KOPT-K1 (cell line): ENCODE measurements around the gene SIN3A.
"Not testable (repeated sequence)": the region's sequence is repeated elsewhere in the genome, so short reads cannot be mapped to it uniquely, and the experiment has no call there.

Experiments
- H3K27ac ChIP-seq: fragments of 200-600 bp; sonication (generic); 2 replicates; pipeline ENCODE4 v1.5.1; 2016; ENCODE audit warnings: antibody characterized with exemption, mild to moderate bottlenecking, low read depth, low read length; ENCODE audit not compliant: poor library complexity, severe bottlenecking
- H3K36me3 ChIP-seq: fragments of 200-600 bp; sonication (generic); 2 replicates; pipeline ENCODE4 v1.5.1; 2017; ENCODE audit warnings: antibody characterized with exemption, mild to moderate bottlenecking, low read length, moderate library complexity; ENCODE audit not compliant: insufficient read depth
- H3K9me3 ChIP-seq: fragments of 200-600 bp; sonication (generic); 2 replicates; pipeline ENCODE4 v1.5.1; 2017; ENCODE audit warnings: antibody characterized with exemption, low read length, mild to moderate bottlenecking; ENCODE audit not compliant: insufficient read depth, poor library complexity, severe bottlenecking

Gene SIN3A

DNA sequence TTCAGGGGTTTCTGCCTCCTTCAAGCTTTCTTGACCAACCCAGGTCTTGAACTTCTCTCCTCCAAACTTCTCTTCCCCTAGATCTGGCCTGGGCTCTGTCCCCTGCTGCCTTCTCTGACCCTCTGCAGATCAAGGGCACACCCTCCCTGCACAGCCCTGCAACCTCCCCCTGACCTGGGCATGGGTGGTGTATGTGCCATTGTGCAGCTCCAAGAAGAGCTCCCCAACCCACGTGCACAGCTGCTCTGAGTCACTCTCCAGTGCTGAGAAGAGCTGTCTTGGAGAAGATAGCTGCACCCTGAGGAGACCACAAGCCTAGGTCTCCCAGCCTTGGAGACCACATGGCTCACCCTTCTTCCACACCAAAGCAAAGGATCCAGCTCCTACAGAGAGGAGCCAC is 91.1 kb downstream of the SIN3A start:
- Histone ChIP-seq H3K9me3 (no peaks in the 10 kb centered on the region), H3K27ac (no peak overlapping the region), H3K36me3 (peaks cover 61% of the 10 kb centered on the region; the same call in 1 of the 2 replicates)

DNA sequence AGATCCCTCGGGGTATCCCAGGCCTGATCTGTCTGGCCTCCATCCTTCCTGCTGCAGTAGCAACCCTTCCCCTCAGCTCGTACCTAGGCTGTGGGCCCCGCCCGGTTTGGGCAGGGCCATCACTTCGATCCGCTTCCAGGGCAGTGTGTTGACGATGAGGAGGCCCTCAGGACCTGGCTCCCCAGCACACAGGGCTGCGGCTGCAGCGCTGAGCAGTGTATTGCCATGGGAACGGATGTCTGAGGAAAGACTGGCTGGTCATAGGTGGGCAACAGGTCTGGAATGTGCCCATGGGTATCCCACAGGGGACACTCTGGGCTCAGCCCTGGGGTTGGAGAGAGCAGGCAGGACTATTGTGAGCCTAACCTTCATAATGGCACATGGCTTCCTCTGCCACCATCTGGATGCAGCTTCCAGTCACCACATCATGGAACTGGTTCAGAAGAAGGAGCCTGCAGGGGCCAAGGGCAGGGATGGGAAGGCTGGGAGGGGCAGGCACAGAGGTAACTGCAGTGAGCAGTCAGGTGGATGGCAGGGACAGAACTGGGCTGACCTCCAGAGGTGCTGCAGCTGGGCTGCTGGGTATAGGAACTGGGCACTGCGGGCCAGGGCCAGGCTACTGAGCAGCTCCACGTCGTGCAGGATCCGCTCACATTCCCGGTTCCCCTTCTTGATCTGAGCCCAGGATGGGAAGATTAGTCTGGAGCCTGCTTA is 91.8 kb downstream of the SIN3A start:
- Histone ChIP-seq H3K27ac (no peak overlapping the region), H3K36me3 (peaks cover 58% of the 10 kb centered on the region; the same call in 1 of the 2 replicates), H3K9me3 (no peaks in the 10 kb centered on the region)

DNA sequence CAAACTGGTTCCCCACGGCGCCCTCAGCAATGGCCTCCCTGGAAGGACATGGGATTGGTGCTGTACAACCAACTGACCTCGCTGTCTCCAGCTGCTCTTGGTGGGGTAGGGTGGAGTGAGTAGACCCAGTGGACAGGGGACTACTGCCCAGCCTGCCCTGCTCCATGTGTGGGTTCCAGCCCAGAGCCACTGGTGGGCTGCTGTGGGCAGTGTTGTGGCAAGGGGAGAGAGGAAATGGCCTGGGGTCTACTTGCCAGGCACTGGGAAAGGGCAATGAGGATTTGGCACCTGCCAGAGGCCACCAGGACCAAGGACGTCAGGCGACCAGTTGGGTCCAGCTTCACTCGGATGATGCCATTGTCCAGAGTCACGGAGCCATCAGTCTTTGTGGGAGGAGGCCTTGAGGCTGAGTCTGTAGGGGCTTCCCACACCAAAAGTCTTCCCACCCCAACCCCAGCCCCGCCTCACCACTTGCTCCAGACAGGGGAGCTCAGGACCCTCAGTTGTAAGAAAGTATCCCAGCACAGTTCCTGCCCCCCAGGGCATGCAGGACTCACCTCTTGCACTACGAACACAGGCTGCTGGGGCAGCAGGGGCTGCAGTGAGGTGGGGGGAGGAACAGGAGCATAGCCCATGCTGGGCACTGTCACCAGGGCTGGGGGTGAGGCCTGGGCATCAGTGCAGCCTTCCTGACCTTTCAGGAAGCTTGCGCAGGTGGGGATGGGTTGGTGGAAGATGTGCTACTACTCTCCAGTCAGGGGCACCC is 92.5 kb downstream of the SIN3A start:
- H3K36me3 ChIP-seq: peaks cover 51% of the 10 kb centered on the region; the same call in 1 of the 2 replicates
- H3K9me3 ChIP-seq: no peaks in the 10 kb centered on the region
- H3K27ac ChIP-seq: no peak overlapping the region

DNA sequence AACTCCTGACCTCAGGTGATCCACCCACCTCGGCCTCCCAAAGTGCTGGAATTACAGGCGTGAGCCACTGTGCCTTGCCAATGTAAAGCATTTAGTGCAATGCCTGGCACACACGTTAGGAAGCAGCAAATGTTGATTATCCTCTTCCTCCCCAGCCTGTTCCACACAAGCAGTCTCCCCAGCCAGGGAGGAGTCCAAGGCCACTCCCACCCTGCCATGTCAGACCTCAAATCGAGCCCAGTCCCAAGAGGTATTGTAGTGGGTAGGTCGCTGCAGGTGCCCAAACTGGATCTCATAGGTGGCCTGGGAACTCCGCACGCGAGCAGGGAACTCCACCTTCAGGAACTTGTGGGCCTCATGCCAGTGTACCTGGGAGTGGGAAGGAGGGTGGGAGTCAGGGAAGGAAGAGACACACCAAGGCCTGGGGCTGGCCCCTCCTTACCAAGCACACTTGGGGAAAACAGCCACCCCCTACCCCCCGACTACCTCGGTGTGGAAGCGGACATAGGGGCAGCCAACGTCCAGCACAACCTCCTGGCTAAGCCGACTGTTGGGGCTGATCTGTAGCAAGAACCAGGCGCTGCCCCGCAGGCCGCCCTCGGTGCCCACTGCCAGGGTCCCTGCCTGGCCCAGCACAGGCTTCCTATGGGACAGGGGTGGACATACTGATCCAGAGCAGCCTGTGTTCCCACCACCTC is 93.4 kb downstream of the SIN3A start:
- H3K36me3 ChIP-seq: peaks cover 50% of the 10 kb centered on the region; the same call in 1 of the 2 replicates
- no peak overlapping the region for H3K27ac ChIP-seq
- H3K9me3 ChIP-seq: no peaks in the 10 kb centered on the region

DNA sequence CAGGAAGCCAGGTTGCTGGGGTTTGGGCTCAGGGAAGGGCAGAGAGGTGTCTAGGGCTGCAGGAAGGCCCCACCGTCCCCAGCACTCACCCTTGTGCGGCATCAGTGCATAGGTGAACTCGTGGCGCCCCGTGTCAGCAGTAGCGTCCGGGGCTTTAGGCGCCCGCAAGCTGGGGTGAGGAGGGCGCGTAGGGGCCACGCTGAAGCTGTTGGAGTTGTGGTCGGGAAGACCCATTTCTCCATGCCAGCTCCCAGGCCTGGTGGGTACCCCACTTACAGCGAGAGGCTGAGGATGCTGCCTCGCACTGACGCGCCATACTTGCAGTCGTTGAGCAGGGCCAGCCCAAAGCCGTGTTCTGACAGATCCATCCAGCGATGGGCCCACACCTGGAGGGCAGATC is 95.0 kb downstream of the SIN3A start:
- Histone ChIP-seq H3K27ac (no peak overlapping the region), H3K9me3 (no peaks in the 10 kb centered on the region), H3K36me3 (peaks cover 40% of the 10 kb centered on the region; the same call in 1 of the 2 replicates)

DNA sequence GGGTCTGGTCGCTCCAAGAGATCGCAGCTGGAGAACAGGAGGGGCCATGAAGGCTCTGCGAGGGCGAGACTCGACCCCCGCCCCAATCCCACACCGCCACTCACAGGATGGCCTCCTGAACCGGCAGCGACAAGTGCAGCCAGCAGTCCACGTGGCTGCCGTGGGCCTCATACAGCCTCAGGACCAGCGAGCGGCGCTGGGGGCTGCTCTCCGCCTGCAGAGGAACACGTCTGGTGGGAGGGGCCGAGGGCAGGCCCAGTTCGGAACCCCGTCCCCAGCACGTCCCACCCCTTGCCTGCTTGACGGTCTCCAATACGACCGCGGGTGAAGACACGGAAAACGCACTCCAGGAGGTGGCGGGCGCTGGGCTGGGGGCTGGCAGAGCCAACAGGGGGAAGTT is 95.5 kb downstream of the SIN3A start:
- peaks cover 35% of the 10 kb centered on the region; the same call in 1 of the 2 replicates for H3K36me3 ChIP-seq
- H3K9me3 ChIP-seq: no peaks in the 10 kb centered on the region
- no peak overlapping the region for H3K27ac ChIP-seq

DNA sequence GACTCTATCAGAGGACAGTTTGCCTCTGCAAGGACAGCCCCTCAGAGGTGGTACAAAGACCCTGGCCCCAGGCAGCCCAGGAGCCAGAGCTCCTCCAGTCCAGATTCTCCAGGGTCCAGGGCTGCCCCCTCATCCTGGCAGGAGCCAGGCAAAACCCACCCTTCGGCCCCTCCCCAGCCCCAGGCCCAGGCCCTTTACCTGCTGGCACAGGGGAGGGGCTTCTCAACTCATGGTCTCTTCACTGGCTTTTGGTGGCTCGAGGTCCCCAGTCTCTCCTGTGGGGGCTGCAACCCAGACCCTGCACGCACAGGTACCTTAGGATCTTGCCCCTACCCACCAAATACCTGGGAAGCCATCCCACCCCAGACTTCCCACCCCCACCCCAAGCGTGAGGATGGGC is 96.1 kb downstream of the SIN3A start:
- Histone ChIP-seq H3K27ac (no peak overlapping the region), H3K9me3 (peaks cover under 1% of the 10 kb centered on the region), H3K36me3 (peaks cover 35% of the 10 kb centered on the region; the same call in 1 of the 2 replicates)

DNA sequence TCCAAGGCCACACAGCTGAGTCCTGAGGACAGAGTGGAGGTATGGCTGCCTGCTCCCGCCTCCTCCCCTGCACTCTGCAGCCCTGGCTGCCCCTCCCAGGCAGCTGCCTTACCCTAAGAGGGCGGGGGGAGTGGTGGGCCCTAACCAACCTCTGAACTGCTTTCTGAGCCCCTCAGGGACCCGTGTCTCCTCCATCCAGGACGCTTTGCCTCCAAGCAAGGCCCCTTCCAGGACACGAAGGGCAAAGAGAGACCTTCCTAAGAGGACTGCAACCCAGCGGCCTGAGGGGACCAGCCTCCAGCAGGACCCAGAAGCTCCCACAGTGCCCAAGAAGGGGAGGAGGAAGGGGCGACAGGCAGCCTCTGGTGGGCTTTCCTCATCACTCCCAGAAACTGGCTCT is 97.0 kb downstream of the SIN3A start:
- H3K9me3 ChIP-seq: peaks cover 10% of the 10 kb centered on the region
- no peak overlapping the region for H3K27ac ChIP-seq
- H3K36me3 ChIP-seq: peaks cover 29% of the 10 kb centered on the region; the same call in 1 of the 2 replicates

DNA sequence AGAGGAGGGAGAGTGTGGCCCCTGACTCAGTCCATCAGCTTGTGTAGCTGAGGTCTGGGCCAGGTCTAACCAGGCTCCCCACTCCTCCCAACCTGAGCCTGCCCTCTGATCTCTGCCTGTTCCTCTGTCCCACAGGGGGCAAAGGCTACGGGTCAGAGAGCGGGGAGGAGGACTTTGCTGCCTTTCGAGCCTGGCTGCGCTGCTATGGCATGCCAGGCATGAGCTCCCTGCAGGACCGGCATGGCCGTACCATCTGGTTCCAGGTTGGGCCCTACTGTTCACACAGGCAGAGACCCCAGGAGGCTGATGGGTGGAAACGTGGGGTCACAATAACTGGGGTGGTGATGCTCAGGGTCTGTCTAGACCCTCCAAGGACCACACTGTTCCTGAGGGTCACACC is 97.9 kb downstream of the SIN3A start:
- H3K9me3 ChIP-seq: peaks cover 18% of the 10 kb centered on the region
- H3K27ac ChIP-seq: no peak overlapping the region
- peaks cover 21% of the 10 kb centered on the region; the same call in 1 of the 2 replicates for H3K36me3 ChIP-seq

DNA sequence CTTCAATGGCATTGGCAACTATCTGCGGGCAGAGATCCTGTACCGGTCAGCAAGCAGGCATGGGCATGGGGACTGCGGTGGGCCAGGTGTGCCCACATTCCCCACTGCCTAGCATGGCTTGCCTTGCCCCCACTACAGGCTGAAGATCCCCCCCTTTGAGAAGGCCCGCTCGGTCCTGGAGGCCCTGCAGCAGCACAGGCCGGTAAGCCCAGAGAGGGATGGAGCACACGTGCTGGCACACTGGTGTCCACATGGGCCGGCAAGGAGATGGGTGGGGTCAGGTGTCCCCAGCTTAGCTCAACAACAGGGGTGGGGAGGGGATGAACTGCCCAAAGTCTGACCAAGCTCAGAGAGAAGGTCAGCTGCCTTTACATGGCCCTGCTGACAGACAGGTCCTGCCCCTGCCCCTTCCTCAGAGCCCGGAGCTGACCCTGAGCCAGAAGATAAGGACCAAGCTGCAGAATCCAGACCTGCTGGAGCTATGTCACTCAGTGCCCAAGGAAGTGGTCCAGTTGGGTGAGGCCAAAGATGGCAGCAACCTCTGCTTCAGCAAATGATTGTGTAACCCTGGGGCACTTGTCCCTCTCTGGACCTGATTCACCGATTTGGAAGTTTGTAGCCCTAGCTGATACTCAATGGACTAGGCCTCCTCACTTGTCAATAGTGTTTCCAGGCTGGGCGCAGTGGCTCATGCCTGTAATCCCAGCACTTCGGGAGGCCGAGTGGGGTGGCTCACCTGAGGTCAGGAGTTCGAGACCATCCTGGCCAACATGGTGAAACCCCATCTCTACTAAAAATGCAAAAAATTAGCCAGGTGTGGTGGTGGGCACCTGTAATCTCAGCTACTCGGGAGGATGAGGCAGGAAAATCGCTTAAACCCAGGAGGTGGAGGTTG is 99.1 kb downstream of the SIN3A start:
- Histone ChIP-seq H3K9me3 (peaks cover 27% of the 10 kb centered on the region), H3K36me3 (peaks cover 13% of the 10 kb centered on the region; the same call in 1 of the 2 replicates), H3K27ac (no peak overlapping the region)

DNA sequence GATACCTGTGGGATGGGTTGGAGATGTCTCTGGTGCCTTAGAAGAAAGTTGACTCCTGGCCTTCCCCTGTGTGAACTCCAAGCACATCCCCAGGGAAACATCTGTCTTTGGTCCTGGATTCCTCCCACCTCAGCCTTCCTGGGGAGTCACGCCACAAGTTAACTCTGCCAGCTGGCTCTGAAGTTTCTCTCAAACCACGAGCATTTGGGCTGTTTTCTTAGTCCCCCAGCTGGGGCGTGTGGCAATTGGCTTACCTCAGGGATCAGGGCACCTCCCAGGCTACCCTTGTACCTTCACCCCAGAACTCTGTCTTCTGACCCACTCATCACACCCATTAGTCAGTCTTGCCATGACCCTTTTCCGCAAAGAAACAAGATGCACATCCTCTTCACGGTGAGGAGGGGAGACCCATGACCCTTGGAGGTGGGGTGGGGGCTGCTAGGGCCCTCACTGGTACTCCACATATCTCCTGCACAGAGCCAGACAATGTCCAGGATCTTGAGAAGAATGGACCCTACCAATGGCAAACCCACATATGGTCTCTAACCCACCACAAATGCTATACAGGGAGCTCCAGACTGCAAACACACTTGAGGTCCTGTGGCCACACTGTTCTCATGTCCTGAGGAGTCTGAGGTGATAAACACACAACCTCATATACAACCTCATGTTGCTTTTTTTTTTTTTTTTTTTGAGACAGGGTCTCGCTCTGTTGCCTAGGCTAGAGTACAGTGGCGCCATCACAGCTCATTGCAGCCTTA is 100.7 kb downstream of the SIN3A start:
- Histone ChIP-seq H3K27ac (no peak overlapping the region), H3K9me3 (peaks cover 27% of the 10 kb centered on the region), H3K36me3 (peaks cover 5% of the 10 kb centered on the region; the same call in 1 of the 2 replicates)

DNA sequence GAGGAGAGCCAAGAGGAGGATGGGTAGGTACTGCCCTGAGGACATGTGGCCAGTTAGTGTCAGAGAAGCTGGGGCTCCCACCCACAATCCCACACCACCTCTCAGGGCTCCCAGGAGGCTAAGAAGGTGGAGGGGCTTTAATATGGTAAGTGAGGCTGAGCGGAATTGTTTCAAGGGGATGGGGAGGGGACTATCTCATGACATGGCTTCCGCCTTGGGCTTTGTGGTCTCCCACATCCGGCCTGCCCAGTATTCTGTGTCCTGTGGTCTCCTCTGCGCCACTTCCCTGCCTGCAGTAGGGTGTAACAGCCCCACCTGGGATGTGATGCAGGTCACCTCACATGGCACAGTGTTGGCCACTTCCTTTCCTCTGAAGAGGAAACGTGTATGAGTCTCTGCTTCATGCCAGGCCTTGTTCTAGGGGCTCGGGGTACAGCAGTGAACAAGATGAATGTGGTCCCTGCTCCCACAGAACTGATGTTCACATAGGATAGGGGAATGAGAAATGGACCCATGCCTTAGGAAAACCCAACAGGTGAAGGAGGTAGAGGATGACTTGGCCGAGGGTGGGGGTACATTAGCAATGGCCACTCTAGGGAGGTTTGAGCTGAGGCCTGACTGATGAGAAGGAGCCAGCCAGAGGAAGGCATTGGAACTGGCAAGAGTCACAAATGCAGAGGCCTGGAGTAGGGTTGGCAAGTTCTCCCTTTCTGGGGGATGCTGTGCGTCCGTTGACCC is 101.5 kb downstream of the SIN3A start:
- peaks cover 3% of the 10 kb centered on the region; the same call in 1 of the 2 replicates for H3K36me3 ChIP-seq
- peaks cover 27% of the 10 kb centered on the region for H3K9me3 ChIP-seq
- no peak overlapping the region for H3K27ac ChIP-seq

DNA sequence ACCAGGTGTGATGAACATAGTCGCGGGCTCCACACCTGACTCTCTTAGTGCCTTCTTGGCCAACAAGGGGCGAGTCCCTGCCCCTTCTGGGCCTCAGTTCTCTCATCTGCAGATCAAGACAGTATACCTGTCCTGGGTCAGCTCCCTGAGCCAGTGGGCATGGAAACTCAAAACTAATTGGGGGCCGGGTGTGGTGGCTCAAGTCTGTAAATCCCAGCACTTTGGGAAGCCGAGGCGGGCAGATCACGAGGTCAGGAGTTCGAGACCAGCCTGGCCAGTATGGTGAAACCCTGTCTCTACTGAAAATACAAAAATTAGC is 102.2 kb downstream of the SIN3A start:
- not testable (repeated sequence) for H3K27ac ChIP-seq, H3K36me3 ChIP-seq
- peaks cover 27% of the 10 kb centered on the region for H3K9me3 ChIP-seq
